ENCODE measurements around the gene ARMC12.

GRCh38 chr6:35771343-35771627 lies 34.5 kb downstream of the ARMC12 start:
- TF ChIP-seq POLR2A (IDR thresholded peaks at IDR 0.05) (no peak), CTCF (IDR thresholded peaks at IDR 0.05) (no peak)

Measured in thyroid gland (tissue), 4 donors.